Measurements from ENCODE around the gene ODAD3.

Gene ODAD3

DNA sequence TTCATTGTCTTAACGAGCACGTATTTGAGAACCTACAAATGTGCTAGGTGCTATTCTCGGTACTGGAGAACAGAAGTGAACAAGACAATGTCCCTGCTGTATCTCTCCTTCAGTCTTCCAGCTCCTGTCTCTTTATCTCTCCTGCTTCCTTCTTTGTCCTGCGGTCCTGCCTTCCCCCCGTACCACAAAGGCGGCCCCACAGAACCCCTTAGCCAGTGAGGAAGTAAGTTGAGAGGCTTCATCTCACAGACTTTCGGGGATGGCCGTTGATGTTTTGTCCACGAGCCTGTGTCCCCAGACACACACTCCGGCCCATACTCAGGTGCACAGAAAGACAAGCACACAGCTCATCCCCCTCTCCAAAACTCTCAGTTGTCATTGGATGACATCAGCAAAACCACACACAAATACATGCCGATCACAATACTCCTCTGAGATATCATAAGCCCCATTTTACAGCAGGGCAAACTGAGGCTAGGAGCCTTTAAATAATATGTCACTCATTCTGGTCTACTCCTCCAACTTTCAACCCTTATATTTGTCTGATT is 61.0 kb downstream of the ODAD3 start:
- DNase-seq: no peak

DNA sequence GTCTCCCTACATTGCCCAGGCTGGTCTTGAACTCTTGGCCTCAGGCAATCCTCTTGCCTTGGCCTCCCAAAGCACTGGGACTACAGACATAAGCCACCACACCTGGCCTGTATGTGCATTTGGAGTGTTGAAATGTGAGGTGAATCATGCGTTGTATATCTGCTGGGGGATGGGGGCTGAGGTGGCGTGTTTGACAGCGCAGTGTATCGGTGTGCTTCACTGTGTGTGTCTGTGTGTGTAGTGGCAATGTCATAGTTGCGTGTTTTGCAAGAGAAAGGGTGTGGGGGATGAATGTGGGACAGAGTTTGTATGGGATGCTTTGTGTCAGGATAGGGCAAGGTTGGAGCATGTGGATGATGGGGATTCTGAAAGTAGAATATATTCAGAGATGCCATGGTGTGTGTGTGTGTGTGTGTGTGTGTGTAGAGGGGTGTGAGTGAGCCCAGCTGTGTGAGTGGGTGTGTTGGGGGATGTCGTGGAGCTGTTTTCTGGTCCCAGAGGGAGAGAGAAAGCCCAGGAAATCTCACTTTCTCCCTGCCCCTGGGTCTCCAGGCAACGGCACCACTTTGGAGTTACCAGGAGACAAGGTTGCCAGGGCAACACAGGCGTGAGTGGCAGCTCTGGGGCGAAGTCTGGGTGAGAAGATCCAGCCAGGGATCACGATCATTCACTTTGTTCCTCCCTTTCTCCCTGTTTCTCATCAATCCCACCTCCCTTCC is 61.6 kb downstream of the ODAD3 start:
- peak; percentile 84 for DNase-seq

DNA sequence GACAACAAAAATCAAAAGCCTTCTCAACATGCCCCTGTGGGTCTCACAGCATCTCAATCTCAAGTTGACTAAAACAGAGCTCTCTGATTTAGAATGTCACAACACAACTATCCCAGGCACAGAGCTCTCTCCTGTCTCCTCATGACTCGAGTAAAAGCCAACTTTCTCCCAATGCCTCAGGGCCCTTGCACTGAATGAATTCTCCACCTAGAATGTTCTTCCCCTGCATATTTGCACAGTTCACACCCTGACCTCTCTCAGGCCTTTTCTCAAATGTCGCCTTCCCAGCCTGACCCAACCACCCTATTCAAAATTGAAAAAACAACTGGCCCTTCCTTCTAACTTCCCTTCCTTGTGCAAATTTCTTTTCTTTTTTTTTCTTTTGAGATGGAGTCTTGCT is 64.2 kb downstream of the ODAD3 start:
- no peak for DNase-seq

Data from NCI-H2029 (cell line).